GM12878 (cell line): ENCODE measurements around the gene XDH. TPM values are rescaled to one million over a fixed set of nuclear protein-coding genes. Genes with fewer than 3 reads are reported as not detected.

ENCODE experiments used
- ATAC-seq: fragments of 200-7000 bp; cut with Tn5 transposase; 3 replicates; pipeline ENCODE4 v1.9.1; 2020; ENCODE audit warnings: mild to moderate bottlenecking, moderate library complexity
- BruUV-seq: library from RNA; stranded (reverse); fragments of 400-500 nt; replicated peaks from 2 replicates; lab custom pipeline; 2021; lab: Mats Ljungman, UMichigan
- CTCF ChIA-PET: fragments of 300-600 bp; sonication (Branson Sonifier 250); formaldehyde crosslinking; extraction: SDS; loops from one replicate; lab custom pipeline; 2021; ENCODE audit warnings: inconsistent platforms; lab: Yijun Ruan, JAX
- POLR2A ChIA-PET: fragments of 350-600 bp; formaldehyde crosslinking; extraction: SDS; loops from one replicate; lab custom pipeline; 2021; ENCODE audit warnings: inconsistent platforms; lab: Charles Lee
- RAD21 ChIA-PET: fragments of 300-600 bp; sonication (Branson Sonifier 250); formaldehyde crosslinking; loops from one replicate; lab custom pipeline; 2023; ENCODE audit warnings: antibody characterized with exemption; ENCODE audit not compliant: unreplicated experiment; lab: Charles Lee
- SMC1A ChIA-PET: fragments of 300-600 bp; sonication (Branson Sonifier 250); formaldehyde crosslinking; loops from one replicate; lab custom pipeline; 2023; ENCODE audit not compliant: unreplicated experiment, uncharacterized antibody; lab: Charles Lee
- DNase-seq: peaks from one replicate; pipeline ENCODE4 v3.0.0-alpha.2; 2011; ENCODE audit warnings: low read depth, low spot score
- FAIRE-seq: peaks from 3 replicates; lab custom pipeline; 2011; peaks lifted over from hg19 to GRCh38; lab: Jason Lieb, UNC
- H2AFZ ChIP-seq: 2 replicates; pipeline ENCODE4 v1.6.0; 2011; ENCODE audit warnings: low read depth, low read length, control low read depth; ENCODE audit not compliant: control insufficient read depth
- H3K27ac ChIP-seq: 2 replicates; pipeline ENCODE4 v1.5.1; 2011; ENCODE audit warnings: control low read depth; ENCODE audit not compliant: control insufficient read depth, insufficient read depth
- H3K27me3 ChIP-seq, 2 experiments: replicated peaks in 1 of 2; 2 replicates each; pipeline versions ENCODE4 v1.6.0 to v1.6.1; 2011; ENCODE audit warnings: low read length in 1 of 2; ENCODE audit not compliant: control insufficient read depth in 2 of 2, insufficient read depth in 2 of 2
- H3K36me3 ChIP-seq, 2 experiments: 2 replicates each; pipeline ENCODE4 v1.5.1; 2011; ENCODE audit warnings: low read length in 1 of 2; ENCODE audit not compliant: control insufficient read depth in 2 of 2, insufficient read depth in 2 of 2
- H3K4me1 ChIP-seq: 2 replicates; pipeline ENCODE4 v1.6.1; 2011; ENCODE audit warnings: mild to moderate bottlenecking, low read length, moderate library complexity, mixed read lengths; ENCODE audit not compliant: control insufficient read depth, insufficient read depth
- H3K4me2 ChIP-seq: 2 replicates; pipeline ENCODE4 v1.6.0; 2011; ENCODE audit warnings: control low read depth; ENCODE audit not compliant: control insufficient read depth, insufficient read depth
- H3K4me3 ChIP-seq: fragments of 200-600 bp; sonication (generic); 2 replicates; pipeline ENCODE4 v1.5.1; 2016
- H3K79me2 ChIP-seq: 2 replicates; pipeline ENCODE4 v1.6.0; 2011; ENCODE audit warnings: low read length; ENCODE audit not compliant: control insufficient read depth, insufficient read depth
- H3K9ac ChIP-seq: 2 replicates; pipeline ENCODE4 v1.8.0; 2011; ENCODE audit warnings: low read length, control low read depth, mixed read lengths; ENCODE audit not compliant: control insufficient read depth, insufficient read depth
- H3K9me3 ChIP-seq: replicated peaks from 3 replicates; pipeline ENCODE4 v1.5.1; 2011; ENCODE audit warnings: mild to moderate bottlenecking, low read length; ENCODE audit not compliant: control insufficient read depth, insufficient read depth
- H4K20me1 ChIP-seq: 2 replicates; pipeline ENCODE4 v1.6.0; 2011; ENCODE audit not compliant: control insufficient read depth, insufficient read depth
- HDAC6 ChIP-seq: fragments of 200-600 bp; sonication (generic); IDR thresholded peaks from one replicate; pipeline ENCODE4 v1.8.0; 2017; ENCODE audit warnings: antibody characterized with exemption; ENCODE audit not compliant: unreplicated experiment
- NBN ChIP-seq: fragments of 450-650 bp; IDR thresholded peaks from 2 replicates; pipeline ENCODE4 v1.6.1; 2016
- TBL1XR1 ChIP-seq: IDR thresholded peaks from 2 replicates; pipeline ENCODE4 v1.6.1; 2012; ENCODE audit warnings: low read depth, low read length, improper control_type of control experiment
- TCF12 ChIP-seq: IDR thresholded peaks from 2 replicates; pipeline ENCODE4 v1.6.1; 2011; ENCODE audit warnings: low read depth, mild to moderate bottlenecking, low read length
- TCF3 ChIP-seq: IDR thresholded peaks from 2 replicates; pipeline ENCODE4 v1.6.1; 2012; ENCODE audit warnings: low read depth, mild to moderate bottlenecking, low read length, borderline replicate concordance; ENCODE audit not compliant: insufficient read depth
- ZBTB33 ChIP-seq: fragments of 450-650 bp; IDR thresholded peaks from 2 replicates; pipeline ENCODE4 v1.6.1; 2017; ENCODE audit warnings: mild to moderate bottlenecking
- ZBTB40 ChIP-seq: fragments of 450-650 bp; IDR thresholded peaks from 2 replicates; pipeline ENCODE4 v1.6.1; 2016; ENCODE audit warnings: mild to moderate bottlenecking, moderate library complexity, borderline replicate concordance
- WGBS: methylation state at CpG from one replicate; pipeline ENCODE4 v1.1.6; 2016; ENCODE audit warnings: low lambda C conversion rate; ENCODE audit not compliant: insufficient replicate concordance, insufficient coverage; ENCODE audit errors: missing lambda C conversion rate; 5-methylcytosine and 5-hydroxymethylcytosine counted together
- in situ Hi-C: fragments of 300-500 bp; cut with MboI; formaldehyde crosslinking; loops from 9 replicates; pipeline ENCODE4 v1.14.3; 2018; ENCODE audit warnings: mixed read lengths
- intact Hi-C: fragments of 100-400 bp; cut with micrococcal nuclease; formaldehyde crosslinking; loops from one replicate; pipeline ENCODE4 v1.14.2; 2022; ENCODE audit not compliant: unreplicated experiment
- polyA plus RNA-seq, 11 experiments: library from polyadenylated mRNA; depleted of rRNA in 4 of 11; unstranded in 6 of 11; stranded (reverse) in 5 of 11; fragments of >200 nt; fragmentation: Nextera tagmentation in 4 of 11; fragmentation: Illumina TruSeq in 1 of 11; extraction: Ambion mirVana in 4 of 11; extraction: Trizol in 1 of 11; gene quantifications; 1 replicate in 1 of 11; 2 replicates in 10 of 11; pipeline versions ENCODE4 v1.2.1 to v1.2.3, GENCODE V29; 2011 to 2016; ENCODE audit warnings: inconsistent platforms in 2 of 11, missing spikeins in 2 of 11, low read depth in 1 of 11
- total RNA-seq, 4 experiments: library from RNA; depleted of rRNA in 3 of 4; stranded (reverse); fragments of >200 nt in 3 of 4; fragmentation: Illumina TruSeq in 1 of 4; extraction: Trizol in 1 of 4; gene quantifications; 2 replicates each; pipeline versions ENCODE4 v1.2.1 to v1.2.3, GENCODE V29; 2013 to 2021
- TF ChIP-seq, protein P1 (sequence below), 3 experiments: IDR thresholded peaks in 2 of 3; conservative IDR thresholded peaks in 1 of 3; 2 replicates each; pipeline ENCODE4 v1.5.1; 2011; ENCODE audit warnings: low read depth in 3 of 3, low read length in 3 of 3, mild to moderate bottlenecking in 3 of 3, control low read depth in 2 of 3, moderate library complexity in 2 of 3, inconsistent platforms in 1 of 3, mixed read lengths in 1 of 3; ENCODE audit not compliant: control insufficient read depth in 2 of 3, insufficient read depth in 1 of 3; ENCODE audit errors: extremely low read depth in 1 of 3
- TF ChIP-seq, protein P2 (sequence below): IDR thresholded peaks from 2 replicates; pipeline ENCODE4 v1.6.1; 2011; ENCODE audit warnings: low read depth, low read length, improper control_type of control experiment, borderline replicate concordance

Gene XDH
- total and polyA plus RNA-seq, 10 of the 15 experiments (the other 5 are each of a cell fraction or from before 2014, with no cell fraction given): 0.01 TPM; not detected in 9

- TF ChIP-seq, protein P1, sequence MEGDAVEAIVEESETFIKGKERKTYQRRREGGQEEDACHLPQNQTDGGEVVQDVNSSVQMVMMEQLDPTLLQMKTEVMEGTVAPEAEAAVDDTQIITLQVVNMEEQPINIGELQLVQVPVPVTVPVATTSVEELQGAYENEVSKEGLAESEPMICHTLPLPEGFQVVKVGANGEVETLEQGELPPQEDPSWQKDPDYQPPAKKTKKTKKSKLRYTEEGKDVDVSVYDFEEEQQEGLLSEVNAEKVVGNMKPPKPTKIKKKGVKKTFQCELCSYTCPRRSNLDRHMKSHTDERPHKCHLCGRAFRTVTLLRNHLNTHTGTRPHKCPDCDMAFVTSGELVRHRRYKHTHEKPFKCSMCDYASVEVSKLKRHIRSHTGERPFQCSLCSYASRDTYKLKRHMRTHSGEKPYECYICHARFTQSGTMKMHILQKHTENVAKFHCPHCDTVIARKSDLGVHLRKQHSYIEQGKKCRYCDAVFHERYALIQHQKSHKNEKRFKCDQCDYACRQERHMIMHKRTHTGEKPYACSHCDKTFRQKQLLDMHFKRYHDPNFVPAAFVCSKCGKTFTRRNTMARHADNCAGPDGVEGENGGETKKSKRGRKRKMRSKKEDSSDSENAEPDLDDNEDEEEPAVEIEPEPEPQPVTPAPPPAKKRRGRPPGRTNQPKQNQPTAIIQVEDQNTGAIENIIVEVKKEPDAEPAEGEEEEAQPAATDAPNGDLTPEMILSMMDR (IDR thresholded peaks at IDR 0.05 in 2 of 3, conservative IDR thresholded peaks at IDR 0.05 in 1 of 3; ENCODE audit: control insufficient read depth in 2 of 3, extremely low read depth in 1 of 3, insufficient read depth in 1 of 3, low read depth in 3 of 3, low read length in 3 of 3): no peak
- no peak for TF ChIP-seq TCF3
Measured at GRCh38 chr2:31363956-31364750, 50.4 kb downstream of the XDH start (continued).

- in situ Hi-C loops (no loop called here), intact Hi-C loops (no loop called here)
- Histone ChIP-seq H3K4me2 (no peak overlapping the region), H3K4me1 (no peaks in the 10 kb centered on the region), H3K4me3 (no peak overlapping the region), H4K20me1 (no peaks in the 10 kb centered on the region), H3K9ac (no peak overlapping the region), H3K79me2 (no peaks in the 10 kb centered on the region), H3K9me3 (no peaks in the 10 kb centered on the region), H3K36me3 (no peaks in the 10 kb centered on the region), H3K27me3 (no peaks in the 10 kb centered on the region), H2AFZ (no peak overlapping the region), H3K27ac (no peak overlapping the region)
- FAIRE-seq: no peak
- ChIA-PET RAD21 (no interaction called here), SMC1A (no interaction called here), POLR2A (no interaction called here), CTCF (no interaction called here)
- ATAC-seq: no peak
- DNase-seq: no peak
- 69% methylated on average over 5 of the region's 5 CpGs for WGBS
- no TSS peak for BruUV-seq
- TF ChIP-seq ZBTB33 (no peak), NBN (no peak), ZBTB40 (no peak), TCF12 (no peak), TBL1XR1 (no peak), HDAC6 (no peak)
- TF ChIP-seq, protein P2, sequence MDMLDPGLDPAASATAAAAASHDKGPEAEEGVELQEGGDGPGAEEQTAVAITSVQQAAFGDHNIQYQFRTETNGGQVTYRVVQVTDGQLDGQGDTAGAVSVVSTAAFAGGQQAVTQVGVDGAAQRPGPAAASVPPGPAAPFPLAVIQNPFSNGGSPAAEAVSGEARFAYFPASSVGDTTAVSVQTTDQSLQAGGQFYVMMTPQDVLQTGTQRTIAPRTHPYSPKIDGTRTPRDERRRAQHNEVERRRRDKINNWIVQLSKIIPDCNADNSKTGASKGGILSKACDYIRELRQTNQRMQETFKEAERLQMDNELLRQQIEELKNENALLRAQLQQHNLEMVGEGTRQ: no peak
Measured at GRCh38 chr2:31362581-31362980, 52.0 kb downstream of the XDH start.
